ENCODE results near the gene CACUL1.
"Not testable (repeated sequence)": the region's sequence is repeated elsewhere in the genome, so short reads cannot be mapped to it uniquely, and the experiment has no call there.

Gene CACUL1

DNA sequence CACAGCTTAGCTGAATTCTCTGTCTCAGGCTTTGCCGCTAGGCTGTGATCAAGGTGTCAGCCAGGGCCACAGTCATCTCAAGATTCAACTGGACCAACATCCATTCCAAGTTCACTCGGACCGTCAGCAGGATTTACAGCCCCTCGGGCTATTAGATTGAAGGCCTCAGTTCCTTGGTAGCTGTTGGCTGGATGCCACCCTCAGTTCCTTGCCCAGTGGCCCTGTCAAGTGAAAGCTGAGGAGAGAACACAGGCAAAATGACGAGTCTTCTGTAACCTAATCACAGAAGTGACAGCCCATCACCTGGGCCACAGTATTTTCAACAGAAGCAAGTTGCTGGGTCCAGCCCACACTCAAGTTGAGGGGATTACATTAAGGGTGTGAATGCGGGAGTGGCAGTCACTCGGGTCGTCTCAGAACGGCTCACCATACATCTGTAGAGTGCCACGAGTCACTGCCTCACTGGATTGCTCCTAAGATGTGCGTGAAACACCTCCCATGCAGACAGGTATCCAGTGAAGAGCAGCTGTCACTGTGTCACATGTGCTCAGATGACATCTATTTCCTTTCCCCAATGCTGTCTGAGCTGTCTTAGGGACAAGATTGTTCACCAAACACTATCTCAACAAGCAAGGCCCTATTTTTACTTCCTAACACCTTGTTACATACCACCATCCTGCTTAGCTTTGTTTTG, 80.4 kb downstream of the CACUL1 start:
- no peak for DNase-seq

DNA sequence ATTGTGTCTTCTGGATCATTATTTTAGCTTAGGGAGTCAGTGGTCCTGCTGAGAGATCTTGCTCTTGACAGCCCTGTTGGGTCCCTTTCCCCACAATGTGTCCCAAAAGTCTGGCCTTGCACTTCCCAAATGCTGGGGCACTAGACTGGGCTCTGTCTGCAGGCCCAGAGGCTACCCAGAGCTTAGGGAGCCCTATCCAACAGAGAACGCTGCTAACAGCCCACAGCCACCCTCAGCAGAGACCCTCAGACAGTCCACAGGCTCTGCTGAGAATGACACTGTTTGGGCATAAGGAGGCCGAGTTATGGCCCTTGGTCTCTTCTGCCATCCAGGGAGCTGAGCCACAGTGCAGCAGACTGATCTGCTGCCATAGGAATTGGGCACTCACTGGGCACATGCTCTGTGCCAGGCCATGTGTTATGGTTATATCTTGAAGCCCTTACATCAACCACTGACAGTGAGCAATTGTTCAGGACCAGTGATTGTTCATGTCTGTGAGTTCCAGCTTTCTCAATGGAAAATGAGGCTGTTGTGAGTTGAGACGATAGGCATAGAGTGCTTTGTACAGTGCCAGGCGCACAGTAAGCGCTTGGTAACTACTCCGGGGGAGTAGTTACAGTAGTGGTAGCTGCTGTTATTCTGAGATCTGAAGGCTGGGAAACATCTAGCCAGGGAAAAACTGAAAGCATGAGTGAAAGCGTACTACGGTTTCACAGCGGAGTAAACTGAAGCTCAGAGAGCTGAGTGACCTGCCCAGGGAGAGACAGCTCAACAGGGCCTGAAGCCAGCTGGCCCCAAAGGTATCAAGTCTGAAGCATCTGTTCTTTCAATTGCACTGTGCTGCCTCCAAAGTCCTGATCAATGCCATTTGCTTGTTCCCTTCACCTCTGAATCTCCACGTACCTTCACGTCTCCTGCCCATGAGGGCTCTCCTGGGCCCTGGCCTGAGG, 81.7 kb downstream of the CACUL1 start:
- DNase-seq, result no peak

DNA sequence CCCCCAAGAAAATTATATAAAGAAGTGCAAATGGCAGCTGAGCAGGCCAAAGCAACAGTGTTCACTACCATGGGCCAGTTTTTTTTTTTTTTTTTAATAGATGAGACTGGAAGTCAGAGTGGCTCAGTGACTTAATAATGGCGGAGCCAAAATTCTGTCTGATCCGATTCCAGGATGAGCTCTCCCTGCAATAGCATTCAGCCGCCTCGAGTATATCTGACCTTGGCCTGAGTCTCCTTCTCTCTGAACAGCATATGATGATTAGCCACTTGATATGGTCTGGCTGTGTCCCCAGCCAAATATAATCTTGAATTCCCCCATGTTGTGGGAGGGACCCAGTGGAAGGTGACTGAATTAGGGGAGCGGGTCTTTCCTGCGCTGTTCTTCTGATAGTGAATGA, 82.6 kb downstream of the CACUL1 start:
- DNase-seq, result no peak

DNA sequence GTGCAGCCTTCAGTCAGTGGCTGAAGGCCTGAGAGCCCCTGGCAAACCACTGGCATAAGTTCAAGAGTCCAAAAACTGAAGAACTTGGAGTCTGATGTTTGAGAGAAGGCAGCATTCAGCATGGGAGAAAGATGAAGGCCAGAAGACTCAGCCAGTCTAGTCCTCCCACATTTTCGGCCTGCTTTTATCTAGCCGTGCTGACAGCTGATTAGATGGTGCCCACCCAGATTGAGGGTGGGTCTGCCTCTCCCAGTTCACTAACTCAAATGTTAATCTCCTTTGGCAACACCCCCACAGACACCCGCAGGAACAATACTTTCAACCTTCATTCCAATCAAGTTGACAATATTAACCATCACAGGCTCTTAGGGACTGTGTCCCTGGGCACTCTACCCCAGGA, 83.5 kb downstream of the CACUL1 start:
- DNase-seq, result not testable (repeated sequence)

DNA sequence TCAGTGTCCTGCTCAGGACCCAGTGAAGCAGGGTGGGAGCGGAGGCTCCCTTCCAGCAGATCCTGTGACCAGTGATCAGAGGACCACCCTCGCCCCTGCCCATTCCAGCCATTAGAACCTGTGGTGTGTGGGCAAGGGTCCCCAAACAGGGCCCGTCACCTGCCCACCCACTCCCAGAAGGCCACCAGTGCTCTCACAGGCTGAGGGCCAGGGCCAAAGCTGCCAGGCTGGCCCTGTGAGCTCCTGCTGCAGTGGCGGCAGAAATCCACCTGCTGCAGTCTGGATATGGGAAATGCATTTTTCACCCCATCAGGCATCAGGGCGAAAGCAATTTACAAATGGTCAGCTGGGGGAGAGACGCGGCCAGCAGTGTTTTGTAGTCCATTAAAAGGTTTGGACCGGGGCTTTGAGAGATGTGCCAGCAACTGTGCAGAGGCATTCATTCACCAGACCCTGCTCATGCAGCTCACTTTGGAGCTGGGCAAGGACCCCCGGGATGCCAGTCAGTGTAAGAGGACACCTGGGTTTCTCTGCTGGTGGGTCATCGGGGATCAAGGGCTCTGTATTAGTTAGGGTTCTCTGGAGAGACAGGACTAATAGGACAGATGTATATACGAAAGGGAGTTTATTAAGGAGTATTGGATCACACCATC, 84.2 kb downstream of the CACUL1 start:
- DNase-seq, result no peak

DNA sequence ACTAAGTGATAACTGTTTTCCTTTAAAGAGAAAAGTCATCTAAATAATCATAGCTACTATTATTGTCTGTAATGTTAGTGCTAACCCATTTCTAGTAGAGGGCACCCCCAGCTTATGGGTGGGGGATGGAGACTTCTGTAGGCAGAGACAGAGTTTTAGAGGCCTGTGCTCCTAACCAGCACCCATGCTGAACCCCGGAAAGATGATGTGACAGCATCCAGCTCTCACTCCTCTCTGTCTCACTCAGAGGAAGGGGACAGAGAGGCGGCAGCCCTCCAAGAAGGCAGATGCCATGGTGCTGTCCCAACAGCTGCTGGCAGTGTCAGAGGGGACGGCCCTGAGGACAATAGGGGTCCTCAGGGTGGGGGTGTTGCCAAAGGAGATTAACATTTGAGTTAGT, 84.9 kb downstream of the CACUL1 start:
- no peak for DNase-seq

DNA sequence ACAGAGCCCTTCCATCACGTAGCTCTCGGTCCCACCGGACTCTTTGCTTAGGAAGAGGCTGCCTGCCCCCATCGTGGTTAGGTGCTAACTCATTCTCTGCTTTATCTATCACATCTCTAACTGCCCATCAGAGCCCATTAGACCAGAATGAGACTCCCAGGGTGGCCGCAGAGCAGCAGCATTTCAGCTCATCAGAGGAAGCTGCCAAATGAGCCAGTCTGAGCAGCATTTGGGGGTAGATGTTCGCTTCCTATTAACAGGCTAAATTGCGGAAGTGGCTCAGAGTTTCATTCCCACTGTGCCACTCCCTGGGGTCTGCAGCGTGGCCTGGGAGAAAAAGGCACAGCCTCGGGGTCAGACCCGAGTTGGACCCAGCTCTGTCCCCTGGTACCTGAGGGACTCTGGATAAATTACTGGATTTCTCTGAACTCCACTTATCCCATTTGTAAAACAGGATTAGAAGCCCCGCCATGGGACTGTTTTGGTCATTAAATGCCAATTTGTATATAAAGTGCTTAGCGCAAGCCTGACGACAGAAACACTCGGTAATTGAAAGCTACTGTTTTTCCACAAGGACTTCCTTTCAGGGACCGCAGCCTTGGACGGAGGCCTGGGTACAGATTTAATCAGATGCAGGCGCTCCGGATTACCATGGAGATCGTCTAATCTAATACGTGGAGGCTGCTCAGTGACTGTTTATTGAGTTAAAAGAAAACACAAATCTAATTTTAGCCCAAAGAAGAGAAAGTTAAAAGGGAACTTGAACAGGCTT, 85.6 kb downstream of the CACUL1 start:
- DNase-seq, result no peak

DNA sequence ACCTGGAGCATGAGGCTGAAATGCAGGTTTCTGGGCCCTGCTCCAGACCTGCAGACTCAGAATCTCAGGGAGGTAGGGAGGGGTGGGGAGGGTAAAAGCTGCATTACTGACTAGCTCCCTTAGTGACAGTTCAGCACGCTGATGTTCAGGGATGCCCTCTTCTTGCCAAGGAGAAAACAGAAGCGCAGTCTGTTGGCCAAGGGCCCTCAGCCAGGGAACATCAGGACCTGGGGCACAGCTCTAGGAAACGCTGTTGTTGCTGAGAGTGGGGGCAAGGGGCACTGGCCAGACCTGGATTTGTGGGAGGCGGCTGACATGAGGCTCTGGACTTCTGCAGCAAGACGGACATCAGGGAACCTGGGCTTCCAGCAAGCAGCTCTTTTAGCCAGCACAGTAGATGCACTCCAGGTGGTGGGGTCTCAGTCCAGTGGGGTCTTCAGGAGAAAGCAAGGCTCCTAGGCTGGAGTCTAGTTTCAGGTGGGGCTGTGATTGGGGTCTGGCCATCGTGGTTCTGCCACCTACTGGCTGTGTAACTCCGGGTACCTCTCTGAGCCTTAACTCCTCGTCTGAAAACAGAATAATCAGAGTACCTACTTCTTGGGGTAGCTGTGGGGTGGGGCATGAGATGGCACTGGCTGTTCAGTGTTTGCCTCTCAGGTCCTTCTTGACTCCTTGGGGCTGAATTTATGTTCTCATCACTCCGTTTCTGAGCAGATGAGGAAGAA, 86.4 kb downstream of the CACUL1 start:
- DNase-seq, result no peak

DNA sequence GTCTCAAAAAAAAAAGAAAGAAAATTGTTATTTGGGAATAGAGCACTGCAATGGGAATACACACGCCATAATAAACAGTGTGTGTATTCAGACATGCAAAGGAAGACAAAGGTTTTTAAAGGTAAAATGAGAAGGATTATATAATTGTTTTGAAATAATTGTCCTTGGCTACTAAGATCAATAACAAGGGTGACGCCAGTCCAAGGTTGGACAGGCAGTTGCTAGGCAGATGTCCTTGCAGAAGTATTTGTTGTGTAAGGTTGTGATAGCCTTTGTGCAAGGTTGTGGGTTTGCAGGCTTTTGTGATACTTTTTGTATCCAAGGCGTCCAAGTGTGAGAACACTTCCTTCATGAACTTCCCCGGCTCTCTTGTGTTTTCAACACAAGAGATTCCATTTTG, 87.0 kb downstream of the CACUL1 start:
- no peak for DNase-seq

DNA sequence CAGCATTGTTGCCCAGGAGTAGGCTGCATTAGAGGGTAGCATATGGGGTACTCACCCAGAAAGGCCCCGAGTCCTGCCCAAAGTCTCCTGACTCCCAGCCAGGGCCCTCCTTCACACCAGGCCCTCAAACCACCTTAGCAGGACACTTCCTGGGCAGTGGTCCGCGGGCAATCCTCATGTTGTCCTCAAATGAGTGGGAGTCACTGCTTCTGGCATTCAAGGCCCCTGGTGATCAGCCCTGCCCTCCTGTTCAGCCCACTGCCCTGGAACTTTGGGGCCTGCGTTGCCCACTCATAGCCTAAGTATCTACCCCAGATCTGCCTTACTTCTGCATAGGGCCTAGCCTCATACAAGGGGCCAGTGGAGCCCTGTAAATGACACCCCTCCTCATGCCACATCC, 88.4 kb downstream of the CACUL1 start:
- DNase-seq, result no peak

DNA sequence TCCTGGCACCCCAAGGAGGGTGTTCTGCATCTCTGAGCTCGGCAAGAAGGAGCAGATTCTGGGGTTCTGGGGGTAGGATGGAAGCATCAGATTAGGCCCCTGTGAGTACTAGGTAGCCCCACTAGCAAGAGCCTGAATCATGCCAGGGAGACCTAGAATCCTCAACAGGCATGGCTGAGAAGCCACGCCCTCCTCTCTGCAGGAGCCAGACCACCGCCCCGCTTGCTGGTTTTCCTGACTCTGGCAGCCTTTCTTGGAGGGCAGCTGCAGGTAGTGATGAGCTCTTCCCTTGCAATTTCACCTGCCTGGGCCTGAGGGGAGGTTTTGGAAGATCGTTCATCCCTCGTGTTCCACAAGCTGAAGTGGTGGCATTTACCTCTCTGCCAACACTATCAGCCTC, 90.4 kb downstream of the CACUL1 start:
- no peak for DNase-seq

DNA sequence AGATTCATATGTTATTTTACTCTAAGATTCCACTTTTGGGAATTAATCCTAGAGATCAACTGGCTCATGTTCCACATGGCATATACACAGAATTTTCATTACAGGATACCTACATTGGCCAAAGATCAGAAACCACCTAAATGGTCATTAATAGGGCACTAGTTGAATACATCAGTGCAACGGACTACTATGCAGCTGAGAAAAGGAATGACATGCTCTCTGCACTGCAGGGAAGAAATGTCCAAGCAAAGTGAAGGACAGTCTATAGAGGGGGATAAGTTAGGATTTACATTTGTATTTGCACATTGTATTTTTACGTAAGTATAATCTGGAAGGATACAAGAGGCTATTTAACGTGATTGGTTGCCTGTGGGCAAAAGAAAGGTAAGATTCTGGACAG, 91.6 kb downstream of the CACUL1 start:
- no peak for DNase-seq

DNA sequence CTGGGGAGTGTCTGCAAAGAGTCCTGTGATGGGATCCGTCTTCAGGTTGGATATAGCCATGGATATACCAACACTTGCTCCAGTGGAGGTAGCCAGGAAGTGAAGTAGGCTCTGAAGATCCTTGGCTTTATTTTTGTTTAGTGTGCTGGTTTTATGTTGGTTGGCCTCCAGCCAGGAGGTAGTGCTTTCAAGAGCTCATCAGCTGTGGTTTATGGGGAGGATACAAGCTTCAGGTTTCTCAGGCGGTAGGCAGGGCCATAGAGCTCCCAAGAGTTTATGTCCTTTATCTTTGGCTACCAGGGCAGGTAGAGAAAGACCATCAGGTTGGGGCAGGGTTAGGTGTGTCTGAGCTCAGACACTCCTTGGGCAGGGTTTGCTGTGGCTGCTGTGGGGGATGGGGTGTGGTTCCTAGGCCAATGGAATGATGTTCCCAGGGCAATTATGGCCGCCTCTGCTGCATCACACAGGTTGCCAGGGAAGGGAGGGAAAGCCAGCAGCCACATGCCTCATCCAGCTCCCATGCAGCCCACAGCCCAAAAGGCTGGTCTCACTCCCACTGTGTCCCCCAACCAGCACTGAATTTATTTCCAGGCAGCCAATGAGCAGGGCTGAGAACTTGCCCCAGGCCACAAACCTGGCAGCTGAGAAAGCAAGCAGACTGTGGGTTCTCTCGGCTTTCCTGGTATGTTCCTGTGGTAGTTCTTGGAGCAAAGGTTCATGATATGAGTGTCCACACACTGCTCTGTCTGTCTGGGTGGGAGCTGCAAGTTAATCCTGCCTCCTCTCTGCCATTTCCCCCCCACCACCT, 92.3 kb downstream of the CACUL1 start:
- no peak for DNase-seq

DNA sequence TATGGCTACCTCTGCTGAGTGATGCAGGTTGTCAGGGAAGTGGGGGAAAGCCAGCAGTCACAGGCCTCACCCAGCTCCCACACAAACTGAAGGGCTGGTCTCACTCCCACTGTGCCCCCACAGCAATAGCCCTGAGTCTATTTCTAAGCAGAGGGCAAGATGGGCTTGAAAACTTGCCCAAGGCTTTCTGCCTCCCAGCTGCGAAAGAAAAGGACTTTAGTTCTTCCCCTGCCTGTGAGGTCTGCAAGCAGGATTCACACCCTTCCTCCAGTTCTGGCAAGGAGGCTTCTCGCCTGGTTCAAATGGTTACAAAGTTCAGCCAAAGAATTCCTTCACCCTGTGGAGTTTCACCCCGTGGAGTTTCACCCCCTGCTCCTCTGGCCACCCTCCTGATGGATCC, 96.0 kb downstream of the CACUL1 start:
- no peak for DNase-seq

DNA sequence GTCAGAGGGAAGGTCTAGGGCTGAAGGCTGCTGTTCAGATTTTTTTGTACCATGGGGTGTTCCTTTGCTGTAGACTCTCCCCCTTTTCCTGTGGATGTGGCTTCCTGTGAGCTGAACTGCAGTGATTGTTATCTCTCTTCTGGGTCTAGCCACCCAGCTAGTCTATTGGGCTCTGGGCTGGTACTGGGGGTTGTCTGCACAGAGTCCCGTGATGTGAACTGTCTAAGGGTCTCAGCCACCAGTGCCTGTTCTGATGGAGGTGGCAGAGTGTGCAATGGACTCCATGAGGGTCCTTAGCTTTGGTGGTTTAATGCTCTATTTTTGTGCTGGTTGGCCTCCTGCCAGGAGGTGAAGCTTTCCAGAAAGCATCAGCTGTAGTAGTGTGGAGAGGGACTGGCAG, 96.6 kb downstream of the CACUL1 start:
- not testable (repeated sequence) for DNase-seq

DNA sequence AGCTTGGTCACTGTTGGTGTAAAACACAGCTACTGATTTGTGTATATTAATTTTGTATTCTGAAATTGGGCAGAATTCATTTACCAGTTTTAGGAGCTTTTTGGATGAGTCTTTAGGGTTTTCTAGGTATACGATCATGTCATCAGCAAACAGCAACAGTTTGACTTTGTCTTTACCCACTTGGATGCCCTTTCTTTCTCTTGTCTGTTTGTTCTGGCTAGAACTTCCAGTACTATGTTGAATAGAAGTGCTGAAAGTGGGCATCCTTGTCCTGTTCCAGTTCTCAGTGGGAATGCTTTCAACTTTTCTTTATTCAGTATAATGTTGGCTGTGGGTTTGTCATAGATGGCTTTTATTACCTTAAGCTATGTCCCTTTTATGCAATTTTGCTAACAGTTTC, 109.5 kb downstream of the CACUL1 start:
- not testable (repeated sequence) for DNase-seq

DNA sequence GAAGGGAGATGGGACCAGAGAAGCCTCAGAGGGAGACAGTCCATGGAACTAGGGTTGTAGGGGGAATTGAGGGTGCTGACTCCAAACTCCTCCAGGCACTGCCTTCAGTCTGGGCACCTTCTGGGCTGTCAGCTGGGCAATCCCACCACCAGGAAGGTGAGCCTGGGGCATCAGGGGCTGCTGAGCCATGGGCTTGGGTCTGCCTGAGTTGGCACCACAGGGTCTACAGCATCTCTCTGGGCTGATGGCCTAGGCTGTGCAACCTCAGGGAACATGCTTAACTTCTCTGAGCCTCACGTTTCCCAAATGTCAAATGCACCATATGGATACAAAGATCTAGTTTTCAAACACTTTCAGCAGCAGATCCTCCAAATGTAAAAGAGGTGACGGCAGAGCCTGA, 112.5 kb downstream of the CACUL1 start:
- DNase-seq, result no peak

DNA sequence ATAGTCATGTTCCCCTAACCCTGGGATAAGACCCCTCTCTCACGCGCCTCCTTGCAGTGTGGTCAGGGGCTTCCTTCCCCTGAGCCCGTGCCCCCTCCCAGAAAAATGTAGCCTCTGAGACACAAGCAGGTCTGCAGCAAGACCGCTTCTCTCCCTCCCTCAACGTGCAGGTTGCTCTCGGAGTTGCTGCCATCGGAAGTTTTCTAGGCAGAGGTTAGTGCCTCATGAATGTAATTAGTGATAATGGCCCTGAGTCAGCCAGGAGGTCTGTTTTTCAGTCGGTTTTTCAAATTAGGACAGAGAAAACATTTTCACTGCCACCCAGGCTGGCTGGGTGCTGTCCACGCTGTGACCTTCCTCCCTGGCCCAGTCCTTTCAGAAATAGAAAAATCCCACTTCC, 116.1 kb downstream of the CACUL1 start:
- DNase-seq, result no peak

DNA sequence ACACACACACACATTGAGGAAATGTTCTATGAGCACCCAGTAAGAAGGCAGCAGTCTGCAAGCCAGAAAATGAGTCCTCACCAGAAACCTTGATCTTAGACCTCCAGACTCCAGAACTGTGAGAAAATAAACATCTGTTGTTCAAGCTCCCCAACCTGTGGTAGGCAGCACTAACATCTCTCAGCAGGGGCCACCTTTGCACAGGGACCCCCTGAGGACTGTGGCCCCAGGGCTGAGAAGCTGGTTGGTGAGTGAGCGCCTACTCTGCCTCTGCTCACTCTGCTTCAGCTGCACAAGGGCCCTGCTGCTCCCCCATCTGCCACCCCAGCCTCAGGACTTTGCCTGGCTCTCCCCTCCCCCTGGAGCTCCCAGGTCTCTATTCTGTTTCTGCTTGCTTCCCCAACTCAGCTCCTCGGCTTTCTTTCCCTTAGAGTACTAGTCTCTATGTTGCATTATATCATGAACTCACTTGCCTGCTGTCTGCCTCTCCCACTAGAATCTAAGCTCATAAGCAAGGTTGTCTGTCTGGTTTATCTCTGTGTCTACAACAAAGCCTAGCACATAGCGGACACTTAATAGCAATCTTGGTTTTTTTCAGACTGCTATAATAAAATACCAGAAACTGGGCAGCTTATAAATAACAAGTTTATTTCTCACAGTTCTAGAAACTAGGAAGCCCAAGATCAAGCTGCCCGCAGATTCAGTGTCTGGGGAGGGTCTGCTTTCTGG, 118.9 kb downstream of the CACUL1 start:
- no peak for DNase-seq

DNA sequence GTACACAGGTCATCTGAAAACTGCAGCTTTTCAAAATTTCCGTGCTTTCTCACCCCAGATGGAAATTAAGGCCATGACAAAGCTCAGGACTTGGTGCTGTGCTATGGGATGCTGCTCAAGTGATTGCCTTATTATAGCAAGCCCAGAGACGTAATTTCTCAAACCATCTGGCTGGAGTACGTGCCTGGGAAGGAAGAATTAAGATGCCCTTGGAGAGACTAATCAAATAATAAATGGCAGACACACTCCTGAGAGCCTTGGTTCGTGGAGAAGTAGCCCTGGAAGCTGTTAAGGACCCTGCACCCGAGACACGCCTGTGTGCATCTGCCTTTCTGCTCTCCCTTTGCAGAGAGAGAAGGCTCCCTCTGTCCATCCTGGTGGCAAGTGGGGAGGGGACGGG, 121.0 kb downstream of the CACUL1 start:
- no peak for DNase-seq

DNA sequence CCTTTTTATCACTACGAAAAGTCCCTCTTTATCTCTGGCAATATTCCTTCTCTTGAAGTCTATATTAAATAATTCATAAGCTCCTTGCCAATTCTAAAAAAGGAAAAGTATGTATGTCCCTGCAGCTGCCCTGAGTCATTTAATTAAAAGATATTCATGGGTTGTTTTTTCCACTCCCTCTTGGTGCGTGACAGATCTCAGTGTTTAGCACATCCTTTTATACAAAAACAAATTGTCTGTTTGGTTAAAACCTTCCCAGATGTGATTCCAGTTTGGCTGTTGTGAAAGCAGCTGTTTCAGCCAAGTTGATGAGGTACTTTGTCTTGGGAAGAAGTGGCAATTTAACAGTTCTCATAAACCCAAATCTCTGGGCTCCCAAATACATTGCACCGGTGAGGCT, 125.6 kb downstream of the CACUL1 start:
- no peak for DNase-seq
